ENCODE results near the gene EVPLL. TPM values are rescaled to one million over a fixed set of nuclear protein-coding genes. Genes with fewer than 3 reads are reported as not detected.

Gene EVPLL
- total RNA-seq, 2 experiments from 2014 or later, result not detected

- Histone ChIP-seq H2AFZ (ENCODE audit: low read length) (no peak overlapping the region), H3K9me3 (ENCODE audit: low read length) (no peaks in the 10 kb centered on the region), H3K4me3 (ENCODE audit: low read depth, low read length, poor library complexity, severe bottlenecking) (no peak overlapping the region), H3K4me1 (ENCODE audit: insufficient read depth, low read length, poor library complexity, severe bottlenecking) (no peaks in the 10 kb centered on the region), H3K27ac (ENCODE audit: low read depth, low read length, poor library complexity, severe bottlenecking) (no peak overlapping the region), H3K9me2 (ENCODE audit: insufficient read depth, low read length) (no peaks in the 10 kb centered on the region), H3K4me2 (ENCODE audit: low read length) (no peak overlapping the region), H3K79me2 (ENCODE audit: insufficient read depth, low read depth, low read length) (no peaks in the 10 kb centered on the region), H4K20me1 (ENCODE audit: insufficient read depth, low read length) (no peaks in the 10 kb centered on the region), H3K36me3 (ENCODE audit: insufficient read depth, low read length) (no peaks in the 10 kb centered on the region)
- DNase-seq (ENCODE audit: low spot score), result no peak
- no TSS peak for BruUV-seq (replicated peaks)
- intact Hi-C loops (cut with micrococcal nuclease; ENCODE audit: unreplicated experiment), result no loop called here
- CTCF ChIA-PET (ENCODE audit: unreplicated experiment), result interaction anchor here (0.6 kb wide), 1 partner anchor 213 kb away, joined by 8 read pairs; no protein-coding TSS in a partner anchor
- TF ChIP-seq EZH2phosphoT487 (IDR thresholded peaks at IDR 0.05; ENCODE audit: borderline replicate concordance, low read depth, low read length) (no peak), CTCF (conservative IDR thresholded peaks at IDR 0.05; ENCODE audit: low read length) (no peak)
- POLR2A ChIA-PET, result no interaction called here
Measured at GRCh38 chr17:18380471-18381157, 3.0 kb downstream of the EVPLL start.

GRCh38 chr17:18381158-18381952 is 3.8 kb downstream of the EVPLL start:
- Histone ChIP-seq H3K27ac (ENCODE audit: low read depth, low read length, poor library complexity, severe bottlenecking) (no peak overlapping the region), H4K20me1 (ENCODE audit: insufficient read depth, low read length) (no peaks in the 10 kb centered on the region), H3K36me3 (ENCODE audit: insufficient read depth, low read length) (no peaks in the 10 kb centered on the region), H3K79me2 (ENCODE audit: insufficient read depth, low read depth, low read length) (no peaks in the 10 kb centered on the region), H2AFZ (ENCODE audit: low read length) (no peak overlapping the region), H3K9me3 (ENCODE audit: low read length) (no peaks in the 10 kb centered on the region), H3K4me1 (ENCODE audit: insufficient read depth, low read length, poor library complexity, severe bottlenecking) (no peaks in the 10 kb centered on the region), H3K4me2 (ENCODE audit: low read length) (no peak overlapping the region), H3K4me3 (ENCODE audit: low read depth, low read length, poor library complexity, severe bottlenecking) (no peak overlapping the region), H3K9me2 (ENCODE audit: insufficient read depth, low read length) (no peaks in the 10 kb centered on the region)
- no peak for TF ChIP-seq CTCF (conservative IDR thresholded peaks at IDR 0.05; ENCODE audit: low read length)
- ChIA-PET POLR2A (no interaction called here), CTCF (ENCODE audit: unreplicated experiment) (no interaction called here)
- DNase-seq (ENCODE audit: low spot score), result no peak
- no TSS peak for BruUV-seq (replicated peaks)
- intact Hi-C loops (cut with micrococcal nuclease; ENCODE audit: unreplicated experiment), result no loop called here

GRCh38 chr17:18381953-18382245 is 4.3 kb downstream of the EVPLL start:
- Histone ChIP-seq H3K9me3 (ENCODE audit: low read length) (no peaks in the 10 kb centered on the region), H3K9me2 (ENCODE audit: insufficient read depth, low read length) (no peaks in the 10 kb centered on the region), H3K27ac (ENCODE audit: low read depth, low read length, poor library complexity, severe bottlenecking) (no peak overlapping the region), H3K4me2 (ENCODE audit: low read length) (no peak overlapping the region), H4K20me1 (ENCODE audit: insufficient read depth, low read length) (no peaks in the 10 kb centered on the region), H3K4me3 (ENCODE audit: low read depth, low read length, poor library complexity, severe bottlenecking) (no peak overlapping the region), H3K4me1 (ENCODE audit: insufficient read depth, low read length, poor library complexity, severe bottlenecking) (no peaks in the 10 kb centered on the region), H2AFZ (ENCODE audit: low read length) (no peak overlapping the region), H3K79me2 (ENCODE audit: insufficient read depth, low read depth, low read length) (no peaks in the 10 kb centered on the region), H3K36me3 (ENCODE audit: insufficient read depth, low read length) (no peaks in the 10 kb centered on the region)
- BruUV-seq (replicated peaks), result no TSS peak
- ChIA-PET CTCF (ENCODE audit: unreplicated experiment) (no interaction called here), POLR2A (no interaction called here)
- intact Hi-C loops (cut with micrococcal nuclease; ENCODE audit: unreplicated experiment), result no loop called here
- TF ChIP-seq EZH2phosphoT487 (IDR thresholded peaks at IDR 0.05; ENCODE audit: borderline replicate concordance, low read depth, low read length), result no peak
- TF ChIP-seq CTCF (conservative IDR thresholded peaks at IDR 0.05; ENCODE audit: low read length), result no peak
- no peak for DNase-seq (ENCODE audit: low spot score)

Data from OCI-LY7 (cell line).